GM18520 (cell line): ENCODE results near the gene C22orf23.
A peak's percentile ranks its signal among the peaks of the same experiment; 100 is the strongest.

Experiments
- ATAC-seq: cut with Tn5 transposase; IDR thresholded peaks from one replicate; pipeline ENCODE4 v1.9.1; 2021; ENCODE audit not compliant: unreplicated experiment

C22orf23 gene

DNA sequence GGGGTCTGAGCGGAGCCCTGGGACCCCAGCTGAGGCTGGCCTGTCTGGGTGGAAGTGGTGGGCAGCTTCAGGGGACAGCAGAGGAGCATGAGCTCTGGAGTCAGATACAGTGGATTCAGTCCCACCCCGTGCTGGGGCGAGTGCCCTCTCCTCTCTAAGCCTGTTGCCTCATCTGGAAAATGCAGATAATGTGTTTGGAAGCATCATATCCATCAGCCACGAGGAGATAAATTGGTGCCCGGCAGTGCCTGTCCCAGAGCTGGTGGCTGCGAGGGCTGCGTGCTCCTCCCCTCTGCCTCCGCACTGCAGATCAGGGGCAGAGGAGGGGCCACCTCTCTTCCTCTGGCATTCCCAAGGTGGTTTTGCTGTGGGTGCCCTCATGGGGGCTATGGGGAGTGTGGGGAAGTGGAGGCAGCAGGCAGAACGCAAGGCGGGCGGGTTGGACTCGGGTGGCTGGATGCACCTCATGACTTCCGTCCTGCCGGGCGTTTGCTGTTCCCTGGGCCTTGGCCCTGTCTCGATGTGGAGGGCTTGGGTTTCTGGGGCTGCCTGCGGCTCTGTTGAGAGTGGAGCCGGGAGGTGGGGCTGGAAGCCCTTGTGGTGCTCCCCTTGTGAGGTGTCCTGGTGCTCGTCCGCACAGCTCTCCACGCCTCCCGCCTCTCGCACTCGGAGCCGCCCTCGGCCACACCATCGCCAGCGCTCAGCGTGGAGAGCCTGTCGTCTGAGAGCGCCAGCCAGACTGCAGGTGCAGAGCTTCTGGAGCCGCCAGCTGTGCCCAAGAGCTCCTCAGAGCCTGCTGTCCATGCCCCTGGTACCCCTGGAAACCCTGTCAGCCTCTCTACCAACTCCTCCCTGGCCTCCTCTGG lies 26.4 kb downstream of the C22orf23 start:
- no peak for ATAC-seq

- ATAC-seq: no peak
These were observed 27.0 kb downstream of the C22orf23 start for GRCh38 chr22:37926358-37926757.

DNA sequence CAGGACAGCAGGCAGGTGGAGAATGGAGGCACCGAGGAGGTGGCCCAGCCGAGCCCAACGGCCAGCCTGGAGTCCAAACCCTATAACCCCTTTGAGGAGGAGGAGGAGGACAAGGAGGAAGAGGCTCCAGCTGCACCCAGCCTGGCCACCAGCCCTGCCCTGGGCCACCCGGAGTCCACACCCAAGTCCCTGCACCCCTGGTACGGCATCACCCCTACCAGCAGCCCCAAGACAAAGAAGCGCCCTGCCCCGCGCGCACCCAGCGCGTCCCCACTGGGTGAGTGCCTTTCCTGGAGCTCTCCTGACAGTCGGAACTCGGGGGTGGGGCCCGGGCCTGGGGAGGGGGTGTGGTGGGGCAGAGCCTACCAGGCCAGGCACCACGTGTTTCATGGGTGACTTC lies 27.6 kb downstream of the C22orf23 start:
- ATAC-seq: no peak

DNA sequence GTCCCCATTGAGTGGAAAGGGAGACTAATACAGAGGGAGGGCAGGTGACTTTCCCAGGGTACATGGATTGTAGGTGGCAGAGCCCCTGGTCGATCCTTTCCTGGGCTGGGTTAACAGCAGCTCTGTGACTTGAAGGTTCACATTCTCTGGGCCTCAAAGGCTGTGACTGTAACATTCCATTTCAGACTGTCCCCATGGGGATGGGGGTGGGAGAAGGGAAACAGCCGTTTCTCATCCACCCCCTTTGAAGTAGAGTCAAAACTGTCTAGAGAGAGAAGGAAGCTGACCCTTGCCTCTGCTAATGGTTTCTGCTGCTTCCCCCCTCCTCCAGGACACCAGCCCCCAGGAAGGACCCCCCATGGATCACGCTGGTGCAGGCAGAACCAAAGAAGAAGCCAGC lies 28.1 kb downstream of the C22orf23 start:
- no peak for ATAC-seq

GRCh38 chr22:37924386-37925065 lies 28.9 kb downstream of the C22orf23 start:
- no peak for ATAC-seq

DNA sequence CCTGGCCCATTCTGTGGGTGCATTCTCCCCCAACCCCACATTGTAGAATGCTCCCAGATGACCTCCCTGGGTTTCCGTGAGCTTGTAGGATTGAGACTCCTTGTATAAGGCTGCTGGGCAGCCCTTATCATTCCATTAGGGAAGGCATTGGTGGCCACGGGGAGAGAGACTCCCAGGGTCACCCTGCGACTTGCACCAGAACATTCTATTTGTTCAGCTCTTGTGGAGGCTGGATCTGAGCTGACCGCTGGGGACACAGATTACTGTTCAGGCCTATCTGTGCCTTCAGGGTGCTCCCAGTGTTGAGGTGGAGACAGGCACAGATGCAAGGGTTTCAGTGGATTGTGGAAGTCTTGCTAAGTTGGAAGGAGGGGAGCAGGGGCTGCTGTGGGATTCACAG lies 29.5 kb downstream of the C22orf23 start:
- no peak for ATAC-seq

GRCh38 chr22:37922191-37922590 lies 31.2 kb downstream of the C22orf23 start:
- no peak for ATAC-seq

- ATAC-seq: no peak
These were observed 33.3 kb downstream of the C22orf23 start for GRCh38 chr22:37920126-37920525.

GRCh38 chr22:37918580-37919270 lies 34.7 kb downstream of the C22orf23 start:
- ATAC-seq: no peak

GRCh38 chr22:37917874-37918548 lies 35.4 kb downstream of the C22orf23 start:
- no peak for ATAC-seq

GRCh38 chr22:37916311-37916710 lies 37.1 kb downstream of the C22orf23 start:
- ATAC-seq: no peak

DNA sequence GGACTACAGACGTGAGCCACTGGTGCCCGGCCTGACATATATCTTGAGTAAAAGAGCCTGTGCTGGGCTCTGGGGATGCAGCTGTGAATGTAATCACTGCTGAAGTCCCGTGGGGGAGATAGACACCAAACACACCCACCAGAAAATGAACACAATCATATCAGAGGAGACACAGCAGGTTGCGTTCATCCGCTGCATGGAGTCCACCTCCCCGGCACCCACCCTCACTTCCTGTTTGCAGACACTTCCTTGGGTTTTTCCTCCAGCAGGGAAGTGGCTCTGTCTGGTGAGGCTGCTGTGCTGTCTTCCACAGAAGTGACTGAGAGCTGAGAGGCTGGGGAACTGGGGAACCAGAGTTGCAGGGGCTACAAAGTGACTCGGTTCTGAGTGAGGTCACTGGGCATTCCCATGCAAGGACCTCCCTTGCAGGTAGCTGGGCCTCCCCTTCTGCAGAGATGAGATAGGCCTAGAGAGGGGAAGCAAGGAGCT lies 40.1 kb downstream of the C22orf23 start:
- no peak for ATAC-seq

- no peak for ATAC-seq
These were observed 41.2 kb downstream of the C22orf23 start for GRCh38 chr22:37912171-37912570.

DNA sequence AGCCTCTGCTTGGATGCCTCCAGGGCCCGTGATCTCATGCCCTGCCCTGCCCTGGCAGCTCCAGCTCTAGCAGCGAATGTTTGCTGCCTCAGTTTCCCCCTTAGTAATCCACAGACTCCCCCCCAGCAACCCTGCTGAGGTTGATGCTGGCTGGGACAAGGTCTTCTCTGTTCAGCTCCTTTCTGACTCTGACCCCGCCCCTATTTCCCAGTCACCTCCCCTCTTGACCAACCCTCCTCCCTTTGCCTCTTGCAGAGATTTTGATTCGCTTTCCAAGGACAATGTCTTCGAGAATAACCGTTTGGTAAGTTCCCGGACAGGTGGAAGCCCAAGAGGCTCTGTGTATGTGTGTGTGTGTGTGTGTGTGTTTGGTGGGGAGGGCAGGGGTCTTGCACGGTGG lies 41.7 kb downstream of the C22orf23 start:
- no peak for ATAC-seq

DNA sequence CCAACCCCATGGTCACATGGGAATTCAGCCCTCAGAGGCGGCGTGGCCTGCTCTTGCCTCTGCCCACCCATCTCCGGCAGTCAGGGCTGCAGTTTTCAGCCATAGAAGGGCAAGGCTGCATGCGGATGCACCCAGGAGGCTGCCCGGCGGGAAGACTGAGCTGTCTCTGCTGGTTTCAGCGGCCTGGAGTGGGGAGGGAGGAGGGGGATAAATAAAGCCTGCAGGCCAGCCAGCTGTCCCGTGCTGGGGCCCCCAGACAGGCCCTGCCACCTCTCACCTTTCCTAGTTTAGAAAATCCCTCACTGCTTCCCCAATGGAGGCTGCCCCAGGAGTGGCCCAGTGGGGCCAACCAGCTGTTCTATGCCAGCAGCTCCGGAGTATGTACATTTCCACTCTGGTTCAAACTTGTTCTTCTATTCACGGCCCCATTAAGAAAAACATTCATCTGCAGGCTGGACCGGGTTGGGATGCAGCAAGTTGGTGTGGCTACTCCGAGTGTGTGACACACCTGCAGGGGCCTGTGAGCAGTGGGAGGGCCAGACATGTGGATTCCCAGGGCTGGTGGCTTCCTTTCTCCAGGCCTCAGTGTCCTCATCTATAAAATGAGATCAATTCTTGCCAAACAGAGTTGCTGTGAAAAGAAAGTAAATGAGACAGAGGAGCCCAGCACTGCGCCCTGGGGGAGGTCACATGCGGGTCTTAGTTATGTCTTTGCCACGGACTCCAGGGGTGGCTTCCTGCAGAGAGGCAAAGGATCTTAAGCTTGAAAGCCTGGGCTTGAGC lies 42.3 kb downstream of the C22orf23 start:
- no peak for ATAC-seq

DNA sequence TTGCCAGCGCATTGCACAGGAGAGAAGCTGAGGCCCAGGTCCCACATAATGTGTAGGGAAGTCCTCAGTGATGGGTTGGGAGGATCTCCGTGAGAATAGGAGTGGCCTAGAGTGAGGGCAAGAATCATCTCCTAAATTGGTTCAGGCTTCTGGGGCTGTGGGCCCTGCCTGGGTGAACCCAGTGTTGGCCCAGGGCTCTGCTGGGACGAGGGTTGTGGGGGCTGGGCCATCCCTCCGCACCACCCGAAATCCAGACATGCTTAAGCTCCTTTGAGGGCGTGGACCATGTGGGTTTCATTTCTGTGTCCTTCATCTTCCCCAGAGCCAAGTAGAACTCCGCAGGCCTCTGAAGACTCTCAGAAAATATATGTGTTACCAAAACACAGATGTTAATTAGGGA lies 43.6 kb downstream of the C22orf23 start:
- no peak for ATAC-seq

DNA sequence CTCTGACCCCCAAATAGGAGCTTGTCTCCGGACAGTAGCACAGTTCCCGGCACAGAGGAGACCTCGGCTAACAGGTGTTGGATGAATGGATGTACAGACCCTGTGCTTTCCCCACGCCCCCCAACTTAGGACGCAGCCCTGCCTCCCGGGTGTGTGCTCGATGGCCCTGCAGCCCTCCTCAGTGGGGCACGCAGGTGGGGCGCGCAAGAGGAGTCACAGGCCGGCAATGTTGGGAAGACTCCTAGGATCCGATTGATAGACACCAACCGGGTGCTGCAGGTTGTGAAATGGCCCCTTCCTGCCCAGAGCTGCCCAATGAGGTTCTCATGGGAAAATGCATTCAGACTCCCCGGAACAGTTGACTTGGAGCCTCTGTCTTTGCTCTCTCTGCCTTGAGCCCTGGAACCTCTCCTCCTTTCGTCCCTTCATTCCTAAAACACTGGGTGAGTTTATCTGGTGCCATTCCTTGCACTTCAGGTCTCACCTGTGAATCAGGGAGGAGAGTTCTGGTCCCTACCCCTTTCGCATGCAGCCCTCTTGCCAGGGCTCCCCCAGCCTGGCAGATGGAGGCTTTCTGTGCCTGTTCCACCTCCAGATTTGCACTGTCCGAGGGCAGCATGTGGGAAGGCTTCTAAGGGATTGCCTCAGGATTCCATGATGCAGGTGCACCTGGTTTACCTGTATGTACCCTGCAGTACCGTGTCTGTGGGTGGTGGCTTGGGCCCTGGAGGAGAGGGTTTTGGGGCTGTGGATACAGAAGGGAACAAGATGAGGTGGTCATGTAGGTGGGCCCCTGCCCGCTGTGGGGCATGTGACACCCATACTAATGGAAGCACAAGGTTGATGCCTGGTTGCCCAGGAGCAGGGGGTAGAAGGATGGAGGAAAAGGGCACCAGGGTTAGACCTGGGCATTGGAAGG lies 46.1 kb downstream of the C22orf23 start:
- ATAC-seq: no peak

DNA sequence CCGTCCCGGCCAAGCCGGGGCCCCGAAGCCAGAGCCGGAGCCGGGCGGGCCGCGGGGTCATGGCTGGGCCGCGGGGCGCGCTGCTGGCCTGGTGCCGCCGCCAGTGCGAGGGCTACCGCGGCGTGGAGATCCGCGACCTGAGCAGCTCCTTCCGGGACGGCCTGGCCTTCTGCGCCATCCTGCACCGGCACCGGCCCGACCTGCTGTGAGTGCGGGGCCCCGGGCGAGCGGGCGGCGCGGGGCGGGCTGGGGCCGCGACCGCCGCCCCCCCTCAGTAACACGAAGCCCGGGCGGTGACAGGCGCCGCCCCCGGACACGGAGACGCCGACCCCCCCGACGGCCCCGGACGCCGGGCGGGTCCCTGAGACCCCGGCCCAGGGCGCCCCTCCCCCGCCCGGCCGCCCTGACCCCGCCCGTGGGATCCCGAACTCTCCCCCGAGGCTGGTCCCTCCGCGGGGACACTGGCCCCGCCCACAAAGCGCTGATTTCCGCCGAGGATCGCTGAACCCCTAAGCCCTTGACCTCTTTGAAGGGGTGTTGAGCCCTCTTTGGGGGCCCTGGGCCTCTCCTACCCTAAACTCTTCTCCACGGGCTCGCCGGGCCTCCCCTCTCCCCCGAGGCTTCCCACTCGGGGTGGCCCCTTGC lies 46.9 kb downstream of the C22orf23 start:
- ATAC-seq: peak; percentile 13
